ENCODE measurements around the gene TRIM40.

The TRIM40 gene

DNA sequence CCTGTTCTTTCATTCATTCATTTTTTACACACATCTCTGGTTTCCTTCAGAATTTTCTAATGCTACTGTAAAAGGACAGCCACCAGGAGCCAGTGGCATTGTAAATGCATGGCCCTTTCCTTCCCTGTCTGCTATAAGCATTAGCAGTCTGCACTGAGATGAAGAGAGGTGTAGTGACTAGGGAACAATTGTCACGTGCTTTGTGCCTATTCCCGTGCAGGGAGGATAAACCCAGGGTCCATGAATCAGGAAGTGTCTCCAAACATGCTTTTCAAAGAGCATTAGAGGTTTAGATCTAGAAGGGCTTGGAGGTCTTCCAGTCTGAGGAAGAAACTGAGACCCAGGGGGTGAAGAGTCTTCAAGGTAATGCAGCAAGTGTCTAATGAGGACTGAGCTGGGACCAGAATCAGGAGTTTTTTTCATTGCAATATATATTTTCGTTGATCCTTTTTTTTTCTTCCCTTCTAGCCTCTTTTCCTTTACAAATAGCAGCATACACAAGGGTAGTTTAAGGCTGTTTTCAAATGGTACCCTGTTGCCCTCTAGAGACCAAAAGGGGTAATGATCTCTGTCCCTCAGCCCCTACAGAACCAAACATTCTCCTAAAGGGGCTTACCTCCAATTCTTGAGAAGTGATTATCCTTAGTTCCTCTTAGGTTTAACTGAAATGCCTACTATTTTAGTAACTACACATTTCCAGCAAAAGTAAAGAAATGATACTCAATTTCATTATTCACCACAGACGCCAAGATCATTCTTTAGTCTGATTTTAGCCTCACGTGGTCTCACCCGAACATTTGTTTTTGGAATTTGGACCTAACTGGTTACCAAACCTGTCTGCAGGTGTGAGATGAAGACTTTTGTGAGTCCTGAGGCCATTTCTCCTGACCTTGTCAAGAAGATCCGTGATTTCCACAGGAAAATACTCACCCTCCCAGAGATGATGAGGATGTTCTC, 34.0 kb downstream of the TRIM40 start:
- POLR2A ChIA-PET = interaction anchor here (1.2 to 1.5 kb wide), 2 partner anchors 16 to 67 kb away, joined by 3 read pairs; no protein-coding TSS in a partner anchor
- CTCF ChIA-PET = interaction anchor here (0.6 kb wide), 3 partner anchors 29 to 303 kb away, joined by 3 to 4 read pairs (median 3); no protein-coding TSS in a partner anchor
- DNase-seq (ENCODE audit: extremely low spot score) = peak; percentile 65
- TF ChIP-seq ELF4 (IDR thresholded peaks at IDR 0.05) (no peak), TARDBP (IDR thresholded peaks at IDR 0.05) (no peak), SP1 (IDR thresholded peaks at IDR 0.05) (no peak), LEF1 (IDR thresholded peaks at IDR 0.05; ENCODE audit: borderline replicate concordance) (no peak), BHLHE40 (IDR thresholded peaks at IDR 0.05; ENCODE audit: borderline replicate concordance) (no peak), ARNT (IDR thresholded peaks at IDR 0.05) (no peak), FOXM1 (IDR thresholded peaks at IDR 0.05; ENCODE audit: borderline replicate concordance) (no peak), CTBP1 (IDR thresholded peaks at IDR 0.05; ENCODE audit: borderline replicate concordance) (no peak), SUZ12 (IDR thresholded peaks at IDR 0.05) (no peak)
- TF ChIP-seq, protein P1, sequence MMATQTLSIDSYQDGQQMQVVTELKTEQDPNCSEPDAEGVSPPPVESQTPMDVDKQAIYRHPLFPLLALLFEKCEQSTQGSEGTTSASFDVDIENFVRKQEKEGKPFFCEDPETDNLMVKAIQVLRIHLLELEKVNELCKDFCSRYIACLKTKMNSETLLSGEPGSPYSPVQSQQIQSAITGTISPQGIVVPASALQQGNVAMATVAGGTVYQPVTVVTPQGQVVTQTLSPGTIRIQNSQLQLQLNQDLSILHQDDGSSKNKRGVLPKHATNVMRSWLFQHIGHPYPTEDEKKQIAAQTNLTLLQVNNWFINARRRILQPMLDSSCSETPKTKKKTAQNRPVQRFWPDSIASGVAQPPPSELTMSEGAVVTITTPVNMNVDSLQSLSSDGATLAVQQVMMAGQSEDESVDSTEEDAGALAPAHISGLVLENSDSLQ (IDR thresholded peaks at IDR 0.05) = no peak

DNA sequence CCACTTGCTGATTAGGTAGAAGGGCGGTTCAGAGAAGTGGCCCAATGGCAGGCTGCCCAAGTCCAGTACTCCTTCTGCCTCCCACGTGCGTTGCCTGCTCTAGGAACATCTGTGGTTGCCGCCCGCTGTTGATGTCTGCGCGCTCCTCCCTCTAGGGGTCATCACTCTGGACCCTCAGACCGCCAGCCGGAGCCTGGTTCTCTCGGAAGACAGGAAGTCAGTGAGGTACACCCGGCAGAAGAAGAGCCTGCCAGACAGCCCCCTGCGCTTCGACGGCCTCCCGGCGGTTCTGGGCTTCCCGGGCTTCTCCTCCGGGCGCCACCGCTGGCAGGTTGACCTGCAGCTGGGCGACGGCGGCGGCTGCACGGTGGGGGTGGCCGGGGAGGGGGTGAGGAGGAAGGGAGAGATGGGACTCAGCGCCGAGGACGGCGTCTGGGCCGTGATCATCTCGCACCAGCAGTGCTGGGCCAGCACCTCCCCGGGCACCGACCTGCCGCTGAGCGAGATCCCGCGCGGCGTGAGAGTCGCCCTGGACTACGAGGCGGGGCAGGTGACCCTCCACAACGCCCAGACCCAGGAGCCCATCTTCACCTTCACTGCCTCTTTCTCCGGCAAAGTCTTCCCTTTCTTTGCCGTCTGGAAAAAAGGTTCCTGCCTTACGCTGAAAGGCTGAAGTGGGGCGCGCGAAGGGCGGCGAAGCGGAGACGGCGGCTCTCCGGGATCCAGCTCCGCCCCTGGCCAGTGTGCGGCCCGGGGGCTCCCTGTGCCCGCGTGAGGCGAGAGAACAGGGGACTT, 35.9 kb downstream of the TRIM40 start:
- DNase-seq (ENCODE audit: extremely low spot score) = no peak
- CTCF ChIA-PET = no interaction called here
- TF ChIP-seq LEF1 (IDR thresholded peaks at IDR 0.05; ENCODE audit: borderline replicate concordance) (no peak), CTBP1 (IDR thresholded peaks at IDR 0.05; ENCODE audit: borderline replicate concordance) (no peak), BHLHE40 (IDR thresholded peaks at IDR 0.05; ENCODE audit: borderline replicate concordance) (no peak)
- TF ChIP-seq, protein P1 (IDR thresholded peaks at IDR 0.05) = no peak
- POLR2A ChIA-PET = no interaction called here

DNA sequence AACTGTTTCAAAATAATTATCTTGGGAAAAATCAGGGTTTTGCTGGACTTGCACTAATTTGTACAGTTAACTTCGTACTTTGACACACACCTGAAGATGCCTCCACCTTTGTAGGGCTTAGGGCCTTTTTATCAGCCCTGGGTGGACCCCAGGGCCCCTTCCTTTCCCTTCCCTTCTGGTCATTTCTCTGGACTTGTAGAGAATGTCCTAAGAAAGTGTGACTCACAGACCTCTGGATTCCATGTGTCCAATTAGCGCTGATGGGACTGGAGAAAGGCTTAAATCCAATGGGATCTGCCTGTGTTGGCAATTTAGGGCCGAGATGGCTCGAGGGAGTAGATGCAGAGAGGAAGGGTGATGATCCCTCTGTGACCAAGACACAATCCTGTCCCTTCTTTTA, 36.7 kb downstream of the TRIM40 start:
- ChIA-PET CTCF (no interaction called here), POLR2A (no interaction called here)
- no peak for TF ChIP-seq HDGF (IDR thresholded peaks at IDR 0.05; ENCODE audit: borderline replicate concordance)
- TF ChIP-seq BHLHE40 (IDR thresholded peaks at IDR 0.05; ENCODE audit: borderline replicate concordance) = no peak
- no peak for TF ChIP-seq NFRKB (IDR thresholded peaks at IDR 0.05)
- no peak for TF ChIP-seq ZNF384 (IDR thresholded peaks at IDR 0.05)
- TF ChIP-seq SP1 (IDR thresholded peaks at IDR 0.05) = no peak
- TF ChIP-seq, protein P1 (IDR thresholded peaks at IDR 0.05) = no peak
- no peak for TF ChIP-seq L3MBTL2 (conservative IDR thresholded peaks at IDR 0.05)
- TF ChIP-seq FOXK2 (IDR thresholded peaks at IDR 0.05) = no peak
- TF ChIP-seq TARDBP (IDR thresholded peaks at IDR 0.05) = no peak
- TF ChIP-seq LEF1 (IDR thresholded peaks at IDR 0.05; ENCODE audit: borderline replicate concordance) = no peak
- TF ChIP-seq FOXM1 (IDR thresholded peaks at IDR 0.05; ENCODE audit: borderline replicate concordance) = no peak
- TF ChIP-seq CTBP1 (IDR thresholded peaks at IDR 0.05; ENCODE audit: borderline replicate concordance) = no peak
- TF ChIP-seq ARNT (IDR thresholded peaks at IDR 0.05) = no peak
- no peak for TF ChIP-seq SUZ12 (IDR thresholded peaks at IDR 0.05)
- TF ChIP-seq ELF4 (IDR thresholded peaks at IDR 0.05) = no peak
- TF ChIP-seq FOXA1 (IDR thresholded peaks at IDR 0.05) = no peak
- no peak for DNase-seq (ENCODE audit: extremely low spot score)

DNA sequence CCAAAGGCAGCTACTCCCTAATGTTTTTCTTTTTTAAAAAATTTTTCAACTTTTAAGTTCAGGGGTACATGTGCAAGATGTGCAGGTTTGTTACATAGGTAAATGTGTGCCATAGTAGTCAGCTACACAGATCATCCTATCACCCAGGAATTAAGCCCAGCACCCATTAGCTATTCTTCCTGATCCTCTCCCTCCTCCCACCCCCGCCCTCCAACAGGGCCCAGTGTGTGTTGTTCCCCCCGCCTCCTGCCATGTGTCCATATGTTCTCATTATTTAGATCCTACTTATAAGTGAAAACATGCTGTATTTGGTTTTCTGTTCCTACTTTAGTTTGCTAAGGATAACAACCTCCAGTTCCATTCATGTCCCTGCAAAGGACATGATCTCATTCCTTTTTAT, 39.8 kb downstream of the TRIM40 start:
- DNase-seq (ENCODE audit: extremely low spot score) = no peak
- ChIA-PET CTCF (interaction anchor here (0.7 to 0.8 kb wide), 2 partner anchors 12 to 523 kb away, joined by 3 to 5 read pairs; no protein-coding TSS in a partner anchor), POLR2A (interaction anchor here (1.1 kb wide), 1 partner anchor 115 kb away, joined by 3 read pairs; the partner anchor contains the start of gene POLR1H)
- TF ChIP-seq ELF4 (IDR thresholded peaks at IDR 0.05) (no peak), SUZ12 (IDR thresholded peaks at IDR 0.05) (no peak), HDGF (IDR thresholded peaks at IDR 0.05; ENCODE audit: borderline replicate concordance) (no peak), FOXM1 (IDR thresholded peaks at IDR 0.05; ENCODE audit: borderline replicate concordance) (no peak), SP1 (IDR thresholded peaks at IDR 0.05) (no peak), FOXK2 (IDR thresholded peaks at IDR 0.05) (no peak)

DNA sequence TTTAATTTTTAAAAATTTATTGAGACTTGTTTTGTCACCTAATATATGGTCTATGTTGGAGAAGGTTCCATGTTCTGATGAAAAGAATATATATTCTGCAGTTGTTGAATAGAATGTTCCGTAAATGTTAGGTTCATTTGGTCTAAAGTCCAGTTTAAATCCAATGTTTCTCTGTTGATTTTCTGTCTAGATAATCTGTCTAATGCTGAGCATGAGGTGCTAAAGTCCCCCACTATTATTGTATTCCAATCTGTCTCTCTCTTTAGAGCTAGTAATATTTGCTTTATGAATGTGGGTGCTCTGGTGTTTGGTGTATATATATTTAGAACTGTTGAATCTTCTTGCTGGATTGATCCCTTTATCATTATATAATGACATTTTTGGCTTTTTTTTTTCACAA, 42.9 kb downstream of the TRIM40 start:
- no peak for DNase-seq (ENCODE audit: extremely low spot score)
- CTCF ChIA-PET = interaction anchor here (0.7 kb wide), 1 partner anchor 368 kb away, joined by 3 read pairs; no protein-coding TSS in a partner anchor
- POLR2A ChIA-PET = no interaction called here
- TF ChIP-seq LEF1 (IDR thresholded peaks at IDR 0.05; ENCODE audit: borderline replicate concordance) (no peak), FOXM1 (IDR thresholded peaks at IDR 0.05; ENCODE audit: borderline replicate concordance) (no peak), CTBP1 (IDR thresholded peaks at IDR 0.05; ENCODE audit: borderline replicate concordance) (no peak), ZNF384 (IDR thresholded peaks at IDR 0.05) (no peak), BHLHE40 (IDR thresholded peaks at IDR 0.05; ENCODE audit: borderline replicate concordance) (no peak), FOXA1 (IDR thresholded peaks at IDR 0.05) (no peak), ELF4 (IDR thresholded peaks at IDR 0.05) (no peak), L3MBTL2 (conservative IDR thresholded peaks at IDR 0.05) (no peak)
